Islet precursor cell (in vitro differentiated cells): ENCODE data around the gene ZC3H7B.

Experiments
- DNase-seq: peaks from one replicate; pipeline ENCODE4 v3.0.0-alpha.2; 2018

ZC3H7B gene

GRCh38 chr22:41358927-41359326, 57.6 kb downstream of the ZC3H7B start:
- no peak for DNase-seq

- DNase-seq = no peak
These were observed 58.1 kb downstream of the ZC3H7B start for GRCh38 chr22:41359376-41359775.

GRCh38 chr22:41360126-41360525, 58.8 kb downstream of the ZC3H7B start:
- peak; percentile 86 for DNase-seq

- no peak for DNase-seq
These were observed 60.5 kb downstream of the ZC3H7B start for GRCh38 chr22:41361716-41362310.

GRCh38 chr22:41362615-41363014, 61.3 kb downstream of the ZC3H7B start:
- DNase-seq = no peak

- no peak for DNase-seq
These were observed 62.9 kb downstream of the ZC3H7B start for GRCh38 chr22:41364233-41364632.

GRCh38 chr22:41364955-41365354, 63.6 kb downstream of the ZC3H7B start:
- no peak for DNase-seq

- DNase-seq = no peak
These were observed 64.1 kb downstream of the ZC3H7B start for GRCh38 chr22:41365425-41365824.

GRCh38 chr22:41366323-41367029, 65.2 kb downstream of the ZC3H7B start:
- DNase-seq = no peak

- DNase-seq = peak; percentile 76
These were observed 65.8 kb downstream of the ZC3H7B start for GRCh38 chr22:41367039-41367679.

GRCh38 chr22:41367680-41368542, 66.6 kb downstream of the ZC3H7B start:
- no peak for DNase-seq

GRCh38 chr22:41368543-41369423, 67.5 kb downstream of the ZC3H7B start:
- DNase-seq = no peak

- DNase-seq = no peak
These were observed 68.1 kb downstream of the ZC3H7B start for GRCh38 chr22:41369424-41369745.

GRCh38 chr22:41369837-41370236, 68.5 kb downstream of the ZC3H7B start:
- DNase-seq = no peak

GRCh38 chr22:41377846-41378245, 76.5 kb downstream of the ZC3H7B start:
- DNase-seq = no peak

- no peak for DNase-seq
These were observed 79.6 kb downstream of the ZC3H7B start for GRCh38 chr22:41380993-41381328.

GRCh38 chr22:41381329-41382097, 80.2 kb downstream of the ZC3H7B start, which contains the start of gene TEF:
Gene TEF (plus strand): TSS chr22:41381942. CDS start chr22:41382045, 103 bp downstream.
- peak; percentile 100 for DNase-seq

- DNase-seq = peak; percentile 86
These were observed 80.8 kb downstream of the ZC3H7B start for GRCh38 chr22:41382098-41382578.

- no peak for DNase-seq
These were observed 81.3 kb downstream of the ZC3H7B start for GRCh38 chr22:41382610-41383009.

- no peak for DNase-seq
These were observed 81.8 kb downstream of the ZC3H7B start for GRCh38 chr22:41383085-41383484.

- DNase-seq = no peak
These were observed 82.8 kb downstream of the ZC3H7B start for GRCh38 chr22:41384128-41384527.
